Measurements from ENCODE around the gene ZNF416.

- no peak; a peak in 1 of 4 replicates for TF ChIP-seq CTCF (conservative IDR thresholded peaks at IDR 0.05; ENCODE audit: low read depth in 2 of 2)
- no peak for TF ChIP-seq POLR2AphosphoS5 (IDR thresholded peaks at IDR 0.05; ENCODE audit: low read depth)
- no peak for TF ChIP-seq REST (IDR thresholded peaks at IDR 0.05; ENCODE audit: unreplicated experiment)
- TF ChIP-seq EZH2phosphoT487 (IDR thresholded peaks at IDR 0.05; ENCODE audit: unreplicated experiment) = no peak
- TF ChIP-seq EZH2 (IDR thresholded peaks at IDR 0.05; ENCODE audit: low read depth, unreplicated experiment) = no peak
- no peak for TF ChIP-seq CREB1 (CRISPR knock-in tag; IDR thresholded peaks at IDR 0.05; ENCODE audit: low read depth)
- no peak for TF ChIP-seq ZNF331 (CRISPR knock-in tag; IDR thresholded peaks at IDR 0.05; ENCODE audit: low read depth)
- no peak for TF ChIP-seq ETS1 (IDR thresholded peaks at IDR 0.05)
- TF ChIP-seq STAT1 (IDR thresholded peaks at IDR 0.05; ENCODE audit: unreplicated experiment) = no peak
- no peak for TF ChIP-seq JUNB (IDR thresholded peaks at IDR 0.05; ENCODE audit: unreplicated experiment)
- no peak for TF ChIP-seq ZNF114 (CRISPR knock-in tag; IDR thresholded peaks at IDR 0.05)
- no peak for TF ChIP-seq ZNF462 (CRISPR knock-in tag; IDR thresholded peaks at IDR 0.05)
- no peak for TF ChIP-seq NANOG (IDR thresholded peaks at IDR 0.05; ENCODE audit: borderline replicate concordance)
These were observed 12.1 kb downstream of the ZNF416 start for GRCh38 chr19:57566396-57567265.
